HG03520 (cell line): Measurements from ENCODE around the gene STK11.
"Not testable (repeated sequence)": the region's sequence is repeated elsewhere in the genome, so short reads cannot be mapped to it uniquely, and the experiment has no call there.

Source experiments
- ATAC-seq: cut with Tn5 transposase; IDR thresholded peaks from one replicate; pipeline ENCODE4 v1.9.1; 2021; ENCODE audit warnings: mild to moderate bottlenecking, moderate library complexity; ENCODE audit not compliant: unreplicated experiment

Gene STK11

GRCh38 chr19:1168572-1169410 is 36.8 kb upstream of the STK11 start:
- no peak for ATAC-seq

GRCh38 chr19:1169411-1169791 is 36.2 kb upstream of the STK11 start:
- no peak for ATAC-seq

GRCh38 chr19:1169921-1170885 is 35.4 kb upstream of the STK11 start:
- no peak for ATAC-seq

- ATAC-seq = no peak
Observed at GRCh38 chr19:1170938-1171754, 34.4 kb upstream of the STK11 start.

- no peak for ATAC-seq
Observed at GRCh38 chr19:1171755-1172352, 33.7 kb upstream of the STK11 start.

GRCh38 chr19:1172353-1173158 is 33.0 kb upstream of the STK11 start:
- ATAC-seq = no peak

GRCh38 chr19:1173159-1173844 is 32.3 kb upstream of the STK11 start:
- no peak for ATAC-seq

- peak; percentile 59 for ATAC-seq
Observed at GRCh38 chr19:1173845-1174809, 31.5 kb upstream of the STK11 start, which contains the start of gene SBNO2. Gene SBNO2 (minus strand): TSS chr19:1174268. CDS start chr19:1154276, 19,992 bp downstream.

- no peak for ATAC-seq
Observed at GRCh38 chr19:1177322-1178114, 28.1 kb upstream of the STK11 start.

GRCh38 chr19:1181606-1182005 is 24.0 kb upstream of the STK11 start:
- ATAC-seq = no peak

GRCh38 chr19:1182068-1182467 is 23.5 kb upstream of the STK11 start:
- ATAC-seq = no peak

- ATAC-seq = no peak
Observed at GRCh38 chr19:1182727-1183126, 22.9 kb upstream of the STK11 start.

- no peak for ATAC-seq
Observed at GRCh38 chr19:1183543-1184172, 21.9 kb upstream of the STK11 start.

GRCh38 chr19:1189419-1189818 is 16.2 kb upstream of the STK11 start:
- ATAC-seq = no peak

GRCh38 chr19:1199531-1199930 is 6.0 kb upstream of the STK11 start:
- ATAC-seq = no peak

GRCh38 chr19:1200614-1201013 is 5.0 kb upstream of the STK11 start:
- ATAC-seq = not testable (repeated sequence)
